ENCODE data around the gene MAU2. TPM values are rescaled to one million over a fixed set of nuclear protein-coding genes. Genes with fewer than 3 reads are reported as not detected.

Gene MAU2
- total RNA-seq, 1 donor from 2014 or later: 37.0 TPM

GRCh38 chr19:19342086-19343015, 21.7 kb downstream of the MAU2 start:
- no peak overlapping the region for H3K4me2 ChIP-seq (ENCODE audit: low read length)
- FAIRE-seq: no peak
- H3K36me3 ChIP-seq (ENCODE audit: insufficient read depth, low read length): peaks cover 28% of the 10 kb centered on the region
- no peaks in the 10 kb centered on the region for H3K27me3 ChIP-seq (ENCODE audit: insufficient read depth, low read length)
- Mint-ChIP-seq H3K9me3 (ENCODE audit: unreplicated experiment) (no peaks in the 10 kb centered on the region), H3K27ac (ENCODE audit: unreplicated experiment) (no peak overlapping the region), H3K4me1 (ENCODE audit: low read depth, unreplicated experiment) (no peaks in the 10 kb centered on the region), H3K27me3 (ENCODE audit: low read depth, unreplicated experiment) (no peaks in the 10 kb centered on the region), H3K4me3 (ENCODE audit: unreplicated experiment) (no peak overlapping the region), H3K36me3 (ENCODE audit: low read depth, unreplicated experiment) (peaks cover 16% of the 10 kb centered on the region)
- DNase-seq (ENCODE audit: low read depth): no peak
- H3K4me1 ChIP-seq (ENCODE audit: insufficient read depth, low read length): peaks cover 8% of the 10 kb centered on the region
- H3K9me3 ChIP-seq (ENCODE audit: insufficient read depth, low read depth, low read length): no peaks in the 10 kb centered on the region
- no peak overlapping the region for H2AFZ ChIP-seq (ENCODE audit: low read depth, low read length)
- H4K20me1 ChIP-seq (ENCODE audit: insufficient read depth, low read length): peaks cover 12% of the 10 kb centered on the region
- H3K4me3 ChIP-seq (ENCODE audit: insufficient read depth, low read depth, low read length): no peak overlapping the region
- H3K79me2 ChIP-seq (ENCODE audit: insufficient read depth, low read length): no peaks in the 10 kb centered on the region
- H3K9ac ChIP-seq (ENCODE audit: low read length): no peak overlapping the region
- no peak overlapping the region for H3K27ac ChIP-seq (ENCODE audit: low read depth, low read length)
- TF ChIP-seq CTCF (IDR thresholded peaks at IDR 0.05; ENCODE audit: insufficient read depth, low read depth, low read length) (peak; percentile 66), EZH2 (IDR thresholded peaks at IDR 0.05; ENCODE audit: insufficient read depth, low read length) (no peak)

- Mint-ChIP-seq H3K27ac (ENCODE audit: unreplicated experiment) (no peak overlapping the region), H3K36me3 (ENCODE audit: low read depth, unreplicated experiment) (peaks cover 16% of the 10 kb centered on the region), H3K27me3 (ENCODE audit: low read depth, unreplicated experiment) (no peaks in the 10 kb centered on the region), H3K4me1 (ENCODE audit: low read depth, unreplicated experiment) (no peaks in the 10 kb centered on the region), H3K9me3 (ENCODE audit: unreplicated experiment) (no peaks in the 10 kb centered on the region), H3K4me3 (ENCODE audit: unreplicated experiment) (no peak overlapping the region)
- no peak overlapping the region for H3K4me3 ChIP-seq (ENCODE audit: insufficient read depth, low read depth, low read length)
- H3K9me3 ChIP-seq (ENCODE audit: insufficient read depth, low read depth, low read length): no peaks in the 10 kb centered on the region
- H3K27ac ChIP-seq (ENCODE audit: low read depth, low read length): no peak overlapping the region
- FAIRE-seq (no peak), DNase-seq (ENCODE audit: low read depth) (no peak)
- H4K20me1 ChIP-seq (ENCODE audit: insufficient read depth, low read length): peaks cover 12% of the 10 kb centered on the region
- H3K36me3 ChIP-seq (ENCODE audit: insufficient read depth, low read length): peaks cover 28% of the 10 kb centered on the region
- no peak overlapping the region for H3K4me2 ChIP-seq (ENCODE audit: low read length)
- H3K9ac ChIP-seq (ENCODE audit: low read length): no peak overlapping the region
- H3K27me3 ChIP-seq (ENCODE audit: insufficient read depth, low read length): no peaks in the 10 kb centered on the region
- H2AFZ ChIP-seq (ENCODE audit: low read depth, low read length): no peak overlapping the region
- no peaks in the 10 kb centered on the region for H3K79me2 ChIP-seq (ENCODE audit: insufficient read depth, low read length)
- H3K4me1 ChIP-seq (ENCODE audit: insufficient read depth, low read length): peaks cover 2% of the 10 kb centered on the region
- TF ChIP-seq CTCF (IDR thresholded peaks at IDR 0.05; ENCODE audit: insufficient read depth, low read depth, low read length) (no peak), EZH2 (IDR thresholded peaks at IDR 0.05; ENCODE audit: insufficient read depth, low read length) (no peak)
Measured at GRCh38 chr19:19343016-19343362, 22.4 kb downstream of the MAU2 start.

- H3K4me1 Mint-ChIP-seq (ENCODE audit: low read depth, unreplicated experiment): no peaks in the 10 kb centered on the region
- no peak for DNase-seq (ENCODE audit: low read depth)
- Histone ChIP-seq H3K27me3 (ENCODE audit: insufficient read depth, low read length) (no peaks in the 10 kb centered on the region), H2AFZ (ENCODE audit: low read depth, low read length) (no peak overlapping the region), H4K20me1 (ENCODE audit: insufficient read depth, low read length) (peaks cover 7% of the 10 kb centered on the region), H3K79me2 (ENCODE audit: insufficient read depth, low read length) (no peaks in the 10 kb centered on the region), H3K4me2 (ENCODE audit: low read length) (no peak overlapping the region), H3K9ac (ENCODE audit: low read length) (no peak overlapping the region), H3K27ac (ENCODE audit: low read depth, low read length) (no peak overlapping the region), H3K4me1 (ENCODE audit: insufficient read depth, low read length) (no peaks in the 10 kb centered on the region), H3K36me3 (ENCODE audit: insufficient read depth, low read length) (peaks cover 24% of the 10 kb centered on the region), H3K4me3 (ENCODE audit: insufficient read depth, low read depth, low read length) (no peak overlapping the region), H3K9me3 (ENCODE audit: insufficient read depth, low read depth, low read length) (no peaks in the 10 kb centered on the region)
- H3K9me3 Mint-ChIP-seq (ENCODE audit: unreplicated experiment): no peaks in the 10 kb centered on the region
- H3K27me3 Mint-ChIP-seq (ENCODE audit: low read depth, unreplicated experiment): no peaks in the 10 kb centered on the region
- TF ChIP-seq EZH2 (IDR thresholded peaks at IDR 0.05; ENCODE audit: insufficient read depth, low read length) (no peak), CTCF (IDR thresholded peaks at IDR 0.05; ENCODE audit: insufficient read depth, low read depth, low read length) (no peak)
- H3K27ac Mint-ChIP-seq (ENCODE audit: unreplicated experiment): no peak overlapping the region
- H3K36me3 Mint-ChIP-seq (ENCODE audit: low read depth, unreplicated experiment): peaks cover 11% of the 10 kb centered on the region
- FAIRE-seq: no peak
- H3K4me3 Mint-ChIP-seq (ENCODE audit: unreplicated experiment): no peak overlapping the region
Measured at GRCh38 chr19:19343762-19344161, 23.1 kb downstream of the MAU2 start.
